Activated naive CD8-positive, alpha-beta T cell treated with anti-CD3 and anti-CD28 coated beads, Interleukin-2, amount 50 U/mL, for 16 hours (primary cell): ENCODE measurements around the gene SHC3.

Experiments used
- DNase-seq: peaks from one replicate; pipeline ENCODE4 v3.0.0-alpha.2; 2020; ENCODE audit warnings: low read depth, low spot score

SHC3 gene

DNA sequence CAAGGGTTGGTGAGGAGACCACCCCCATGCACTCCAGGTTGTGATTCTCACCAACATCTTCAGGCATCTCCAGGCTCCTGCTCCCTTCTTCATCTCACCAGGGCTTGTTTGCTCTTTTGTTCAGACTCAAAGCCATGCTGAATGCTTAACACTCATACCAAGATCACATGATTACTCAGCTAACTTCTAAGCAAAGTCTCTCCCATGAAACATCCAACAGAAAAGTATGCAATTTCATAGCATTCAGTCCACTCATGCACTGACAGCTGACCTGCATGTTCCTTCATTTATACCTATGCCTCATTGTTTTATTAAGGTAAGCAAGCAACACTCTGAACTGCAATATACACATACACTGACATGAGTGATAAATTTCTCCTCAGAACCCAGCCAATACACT, 69.0 kb downstream of the SHC3 start:
- DNase-seq: no peak

GRCh38 chr9:89107406-89107805, 71.2 kb downstream of the SHC3 start:
- no peak for DNase-seq

DNA sequence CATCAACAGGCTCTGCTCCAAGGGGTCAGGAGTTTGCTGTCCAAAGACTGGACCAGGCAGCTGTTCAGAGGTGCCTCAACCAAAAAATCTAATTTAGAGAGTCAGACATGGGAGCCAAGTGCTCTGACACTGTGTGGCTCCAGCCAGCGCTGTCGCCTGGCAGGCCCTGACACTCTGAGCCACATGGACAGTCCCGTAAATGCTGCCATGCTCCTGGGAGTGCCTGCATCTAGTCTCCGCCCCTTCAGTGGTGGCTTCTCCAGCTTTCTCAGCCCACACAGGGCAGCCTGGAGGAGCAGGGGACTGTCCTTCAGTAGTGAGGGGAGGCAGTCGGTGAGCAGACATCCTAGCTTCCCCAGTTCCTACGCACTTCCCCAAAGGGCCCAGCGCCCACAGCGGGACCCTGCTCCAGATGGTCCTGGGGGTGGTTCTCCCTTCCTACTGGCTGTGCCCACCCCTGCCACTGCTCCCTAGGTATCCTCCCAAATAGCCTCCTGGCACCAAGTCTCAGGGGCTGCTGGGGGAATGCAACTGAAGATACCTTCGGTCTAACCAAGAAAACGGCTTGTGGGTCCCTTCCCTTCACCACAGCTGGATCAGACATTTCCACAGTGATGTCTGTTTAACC, 72.3 kb downstream of the SHC3 start:
- DNase-seq: no peak

DNA sequence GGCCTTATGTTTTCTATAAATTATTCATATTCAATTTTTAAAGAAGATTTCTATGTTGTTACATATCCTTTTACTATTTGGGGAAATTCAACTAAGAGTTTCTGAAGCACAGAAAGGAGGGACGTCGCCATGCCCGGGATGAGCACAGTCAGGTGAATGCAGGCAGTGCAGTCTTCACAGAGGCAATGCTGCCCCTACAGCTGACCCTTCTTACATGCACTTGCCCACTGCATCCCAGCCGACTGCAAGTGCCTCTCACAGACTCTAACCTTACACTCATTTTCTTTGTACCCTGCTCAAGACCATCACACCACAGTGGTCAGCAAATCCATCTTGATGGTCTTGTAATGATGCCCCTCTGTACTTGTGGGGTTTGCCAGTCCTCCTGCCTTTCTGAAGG, 73.8 kb downstream of the SHC3 start:
- DNase-seq: no peak

DNA sequence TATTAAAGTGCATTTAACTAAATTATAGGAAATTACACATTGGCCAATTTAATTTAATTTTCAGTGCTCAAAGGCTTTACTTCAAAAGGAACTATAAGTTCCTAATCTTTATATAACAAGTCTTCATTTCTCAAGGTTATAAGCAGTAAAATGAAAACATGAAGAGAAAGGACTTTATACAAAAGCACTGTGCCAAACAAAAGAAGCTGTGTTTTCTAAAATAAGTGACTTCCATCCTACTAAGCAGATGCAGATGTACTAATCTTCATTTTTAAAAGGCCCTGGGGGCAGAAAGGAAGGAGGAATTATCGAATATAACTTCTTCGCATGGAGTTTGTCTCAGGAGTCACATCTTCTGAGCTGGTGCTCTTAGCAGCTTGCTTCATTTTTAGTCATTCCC, 81.4 kb downstream of the SHC3 start:
- no peak for DNase-seq

- no peak for DNase-seq
Observed at GRCh38 chr9:89096807-89097206, 81.8 kb downstream of the SHC3 start.

GRCh38 chr9:89095761-89096528, 82.7 kb downstream of the SHC3 start:
- DNase-seq: no peak

DNA sequence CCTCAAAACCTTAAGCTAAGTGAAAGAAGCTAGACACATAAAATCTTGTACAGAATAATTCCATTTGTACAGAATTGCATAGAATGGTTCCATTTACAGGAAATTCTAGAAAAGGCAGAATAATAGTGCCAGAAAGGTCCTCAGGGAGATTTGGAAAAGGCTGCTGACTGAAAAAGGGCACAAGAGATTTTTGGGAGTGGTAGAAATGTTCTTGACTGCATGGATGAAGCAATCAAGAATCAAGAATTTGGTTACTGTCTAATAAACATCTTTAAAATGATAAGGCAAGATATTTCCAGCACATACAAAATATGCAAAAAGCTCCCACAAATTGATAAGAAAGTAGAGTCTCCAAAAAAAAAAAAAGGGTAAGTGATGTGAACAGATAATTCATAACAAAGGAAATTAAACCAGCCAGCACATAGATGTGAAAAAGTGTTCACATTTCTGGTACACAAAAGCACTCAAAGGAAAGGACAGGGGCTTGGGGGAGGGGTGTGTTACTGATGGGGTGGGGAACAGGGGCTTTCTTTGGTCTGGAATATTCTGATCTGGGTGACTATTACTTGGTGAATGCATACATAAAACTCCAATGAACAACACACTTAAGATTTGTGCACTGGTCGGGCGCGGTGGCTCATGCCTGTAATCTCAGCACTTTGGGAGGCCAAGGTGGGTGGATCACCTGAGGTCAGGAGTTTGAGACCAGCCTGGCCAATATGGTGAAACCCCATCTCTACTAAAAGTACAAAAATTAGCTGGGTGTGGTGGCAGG, 85.2 kb downstream of the SHC3 start:
- no peak for DNase-seq

GRCh38 chr9:89089176-89089575, 89.4 kb downstream of the SHC3 start:
- no peak for DNase-seq

- DNase-seq: no peak
Observed at GRCh38 chr9:89083626-89084025, 95.0 kb downstream of the SHC3 start.

GRCh38 chr9:89080193-89080592, 98.4 kb downstream of the SHC3 start:
- DNase-seq: no peak

DNA sequence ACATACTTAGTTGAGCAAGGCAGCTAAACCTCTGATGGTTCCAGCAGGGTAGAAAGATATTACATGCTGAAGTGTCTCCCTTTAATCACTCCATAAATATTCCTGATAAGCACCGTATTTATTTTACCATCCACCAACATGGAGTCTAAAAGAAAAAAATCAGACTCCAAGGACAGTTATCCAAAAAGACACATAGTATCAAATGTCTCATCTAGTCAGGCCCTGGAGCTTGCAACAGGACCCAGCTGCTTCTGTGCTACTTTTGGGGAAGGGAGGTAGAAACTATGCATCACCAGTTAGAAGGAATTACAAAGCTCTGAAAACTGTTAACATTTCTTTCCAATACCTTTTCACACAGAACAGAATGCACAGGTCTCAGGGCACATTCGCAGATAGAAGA, 99.2 kb downstream of the SHC3 start:
- DNase-seq: no peak

- no peak for DNase-seq
Observed at GRCh38 chr9:89078860-89079259, 99.8 kb downstream of the SHC3 start.

- DNase-seq: no peak
Observed at GRCh38 chr9:89078421-89078820, 100.2 kb downstream of the SHC3 start.

GRCh38 chr9:89077519-89077918, 101.1 kb downstream of the SHC3 start:
- no peak for DNase-seq

DNA sequence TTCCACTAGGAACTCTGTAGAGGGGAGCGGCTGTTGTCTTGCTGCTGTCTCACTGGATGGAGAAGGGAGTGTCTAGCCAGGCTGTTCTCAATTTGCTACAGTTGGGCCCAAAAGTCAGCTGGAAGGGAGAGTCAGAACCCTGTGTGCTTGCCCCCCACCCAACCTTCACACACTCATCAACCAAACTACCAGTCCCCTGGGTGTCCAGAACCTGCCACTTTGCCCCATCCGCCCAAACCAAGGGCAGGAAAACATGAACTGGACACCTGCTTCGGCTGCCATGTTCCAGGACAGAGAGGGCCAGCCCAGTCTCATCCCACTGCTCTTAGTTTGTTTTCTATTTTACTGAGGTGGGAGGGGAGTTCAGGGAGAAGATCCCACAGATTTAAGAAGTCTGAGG, 105.2 kb downstream of the SHC3 start:
- DNase-seq: no peak

GRCh38 chr9:89071591-89071990, 107.0 kb downstream of the SHC3 start:
- DNase-seq: no peak

GRCh38 chr9:89066835-89067234, 111.8 kb downstream of the SHC3 start:
- DNase-seq: no peak

GRCh38 chr9:89065921-89066320, 112.7 kb downstream of the SHC3 start:
- no peak for DNase-seq

GRCh38 chr9:89060790-89061189, 117.8 kb downstream of the SHC3 start:
- no peak for DNase-seq

- no peak for DNase-seq
Observed at GRCh38 chr9:89059925-89060506, 118.6 kb downstream of the SHC3 start.

DNA sequence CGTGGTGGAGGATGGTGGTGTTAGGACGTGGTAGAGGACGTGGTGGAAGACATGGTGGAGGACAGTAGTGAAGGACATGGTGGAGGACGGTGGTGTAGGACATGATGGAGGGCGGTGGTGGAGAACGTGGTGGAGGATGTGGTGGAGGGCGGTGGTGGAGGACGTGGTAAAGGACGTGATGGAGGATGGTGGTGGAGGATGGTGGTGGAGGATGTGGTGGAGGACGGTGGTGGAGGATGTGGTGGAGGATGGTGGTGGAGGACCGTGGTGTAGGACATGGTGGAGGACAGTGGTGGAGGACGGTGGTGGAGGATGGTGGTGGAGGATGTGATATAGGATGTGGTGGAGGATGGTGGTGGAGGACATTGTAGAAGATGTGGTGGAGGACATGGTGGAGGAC, 119.7 kb downstream of the SHC3 start:
- DNase-seq: no peak
